HG03565 (cell line): ENCODE data around the gene HEG1.

Experiments used
- ATAC-seq: cut with Tn5 transposase; IDR thresholded peaks from one replicate; pipeline ENCODE4 v1.9.1; 2021; ENCODE audit warnings: mild to moderate bottlenecking, moderate library complexity; ENCODE audit not compliant: unreplicated experiment

The HEG1 gene

GRCh38 chr3:125051715-125052581 is 3.8 kb downstream of the HEG1 start:
- no peak for ATAC-seq

- ATAC-seq: no peak
These were observed 4.6 kb downstream of the HEG1 start for GRCh38 chr3:125051205-125051604.

DNA sequence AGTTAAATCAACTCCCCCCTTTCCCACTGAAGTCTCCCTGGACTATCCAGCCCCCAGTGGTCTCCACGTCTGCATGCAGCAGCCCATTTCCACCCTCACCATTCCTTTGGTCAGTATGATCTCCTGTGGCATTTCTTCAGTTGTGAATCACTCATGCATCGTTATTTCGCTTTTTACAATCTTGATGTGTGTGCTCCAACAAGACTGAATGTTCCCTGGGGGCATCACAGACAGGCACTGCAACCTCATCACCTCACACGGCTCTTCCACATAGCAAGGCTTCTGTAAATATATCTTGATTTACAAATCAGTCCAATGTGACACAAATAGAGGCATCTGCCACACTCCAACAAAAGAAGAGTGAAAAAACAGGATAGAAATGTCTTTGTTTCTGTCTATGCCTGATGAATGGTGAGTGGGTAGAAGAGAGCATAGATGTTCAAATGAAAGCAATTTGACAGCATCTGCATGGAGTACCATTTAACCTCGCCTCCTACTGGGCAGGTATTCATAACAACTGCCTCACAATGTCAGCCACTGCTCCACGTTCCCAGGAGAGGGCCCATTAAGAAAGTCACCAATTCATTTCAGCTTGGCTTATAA is 5.2 kb downstream of the HEG1 start:
- ATAC-seq: no peak

- ATAC-seq: no peak
These were observed 7.5 kb downstream of the HEG1 start for GRCh38 chr3:125048282-125048681.

- no peak for ATAC-seq
These were observed 9.8 kb downstream of the HEG1 start for GRCh38 chr3:125045965-125046364.

- no peak for ATAC-seq
These were observed 10.6 kb downstream of the HEG1 start for GRCh38 chr3:125045194-125045593.

GRCh38 chr3:125043599-125044151 is 12.1 kb downstream of the HEG1 start:
- no peak for ATAC-seq

DNA sequence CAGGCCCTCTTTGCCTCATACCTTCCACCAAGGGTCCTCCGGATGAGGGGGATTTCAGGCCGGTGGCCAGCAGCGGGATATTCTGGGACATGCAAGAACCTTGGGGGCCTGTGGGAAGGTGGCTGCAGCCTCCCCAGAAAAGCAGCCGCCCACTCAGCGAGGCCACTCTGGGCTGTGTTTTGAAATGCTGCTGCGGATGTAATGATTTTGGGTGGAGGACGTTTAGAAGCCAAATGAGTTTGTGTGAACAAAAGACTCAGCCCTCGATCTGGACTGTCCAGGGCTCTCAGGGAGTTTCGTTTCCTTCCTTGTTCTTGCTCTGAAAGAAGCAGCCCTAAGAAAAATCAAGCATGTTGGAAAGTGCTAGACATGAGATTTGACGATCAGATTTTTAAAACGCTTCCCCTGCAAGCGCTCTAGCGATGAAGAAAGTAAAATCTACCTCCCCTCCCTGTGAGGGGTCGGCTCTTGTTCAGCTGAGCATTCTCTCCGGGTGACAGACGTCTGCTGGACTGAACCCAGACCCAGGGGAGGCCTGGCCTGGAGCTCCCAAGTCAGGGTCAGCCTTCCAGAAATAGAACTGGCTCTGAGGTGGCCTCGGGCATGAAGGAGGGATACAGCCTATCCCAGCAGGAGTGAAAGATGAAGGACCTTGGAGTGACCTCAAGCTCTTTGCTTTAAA is 12.9 kb downstream of the HEG1 start:
- ATAC-seq: no peak

DNA sequence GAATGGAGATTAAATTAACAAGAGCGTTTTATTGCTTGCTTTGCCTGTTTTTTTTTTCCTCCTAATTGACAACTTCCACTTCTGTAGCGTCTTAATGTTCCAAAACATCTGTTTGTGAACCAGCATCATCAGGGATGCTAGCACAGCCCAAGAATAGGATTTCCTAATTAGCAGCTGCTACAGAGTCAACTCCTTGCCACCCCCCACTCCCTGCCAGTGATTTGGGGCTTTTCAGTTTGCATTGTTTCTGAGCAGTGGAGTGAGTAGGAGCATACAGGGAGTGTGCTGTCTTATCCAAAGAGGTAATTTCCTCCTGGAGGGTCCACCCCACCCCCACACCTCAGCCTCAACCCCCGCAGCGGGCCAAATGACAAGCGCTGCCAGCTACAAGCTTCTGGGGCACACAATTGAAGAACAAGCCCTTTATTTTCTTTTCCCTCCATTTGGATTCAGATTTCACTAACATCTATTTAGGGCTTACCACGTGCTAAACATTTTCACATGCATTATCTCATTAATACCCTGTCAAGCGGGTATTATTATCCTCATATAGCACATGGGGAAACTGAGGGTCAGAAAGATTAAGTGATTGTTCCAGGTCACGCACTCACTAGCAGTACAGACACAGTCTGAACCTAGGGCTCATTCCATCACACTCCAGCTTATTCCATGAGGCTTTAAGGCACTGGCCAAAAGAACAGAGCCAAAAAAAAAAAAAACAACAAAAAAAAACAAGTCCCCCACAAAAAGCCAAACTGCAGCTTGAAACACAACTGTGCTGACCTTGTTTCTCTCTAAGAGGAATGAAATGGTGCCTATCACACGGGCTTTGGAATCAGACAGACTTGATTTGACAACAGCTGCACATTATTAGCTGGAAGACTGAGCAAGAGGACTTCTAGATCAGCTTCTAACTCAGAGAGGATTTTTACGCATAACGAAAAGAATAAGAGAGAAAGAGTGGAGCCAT is 16.4 kb downstream of the HEG1 start:
- ATAC-seq: no peak

GRCh38 chr3:125037498-125038150 is 18.2 kb downstream of the HEG1 start:
- no peak for ATAC-seq

- peak; percentile 76 for ATAC-seq
These were observed 20.6 kb downstream of the HEG1 start for GRCh38 chr3:125035217-125035616.

- ATAC-seq: no peak
These were observed 22.2 kb downstream of the HEG1 start for GRCh38 chr3:125033616-125034015.

DNA sequence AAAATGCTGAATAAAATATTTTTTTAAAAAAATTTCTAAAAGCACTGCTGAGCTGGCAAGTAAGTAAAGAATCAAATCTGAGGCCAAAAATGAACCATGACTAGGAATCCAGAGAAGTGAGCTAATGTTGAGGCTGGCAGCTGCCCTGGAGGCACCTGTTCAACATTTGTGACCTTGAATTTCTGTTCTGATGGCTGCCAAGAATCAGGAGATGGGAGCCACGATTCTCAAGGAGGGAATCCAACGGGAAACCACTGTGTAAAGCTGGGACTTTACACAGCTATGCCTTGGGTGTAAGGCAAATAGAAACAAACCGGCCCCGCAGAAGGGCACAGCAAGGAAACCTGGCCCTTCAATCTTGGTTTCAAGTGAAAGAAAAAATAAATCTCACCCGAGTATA is 22.7 kb downstream of the HEG1 start:
- ATAC-seq: no peak

GRCh38 chr3:125032683-125033082 is 23.1 kb downstream of the HEG1 start:
- ATAC-seq: no peak

DNA sequence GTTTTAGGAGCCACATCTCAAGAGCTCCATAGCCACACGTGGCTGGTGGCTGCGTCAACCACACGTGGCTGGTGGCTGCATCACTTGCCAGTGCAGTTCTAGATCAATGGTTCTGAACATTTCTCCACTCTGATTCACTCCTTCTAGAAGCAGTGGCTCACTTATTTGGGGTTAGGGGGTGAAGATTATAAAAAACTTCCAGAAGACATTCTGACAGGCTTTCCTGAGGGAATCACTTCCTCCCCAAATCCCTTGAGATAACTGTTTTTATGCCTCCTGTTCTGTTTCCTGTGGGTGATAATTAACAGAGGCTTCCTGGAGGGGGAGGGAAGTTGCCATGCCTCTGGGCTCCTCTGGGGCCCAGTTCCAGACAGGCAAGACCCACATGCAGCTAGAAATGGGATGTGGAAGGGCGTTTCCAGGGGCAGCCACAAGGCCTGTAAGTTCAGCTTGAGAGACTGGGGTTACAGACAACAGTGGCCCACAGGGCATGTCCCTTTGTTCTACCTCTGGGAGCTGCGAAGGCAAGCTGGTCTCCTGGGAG is 23.6 kb downstream of the HEG1 start:
- no peak for ATAC-seq

- no peak for ATAC-seq
These were observed 24.3 kb downstream of the HEG1 start for GRCh38 chr3:125031544-125031943.

DNA sequence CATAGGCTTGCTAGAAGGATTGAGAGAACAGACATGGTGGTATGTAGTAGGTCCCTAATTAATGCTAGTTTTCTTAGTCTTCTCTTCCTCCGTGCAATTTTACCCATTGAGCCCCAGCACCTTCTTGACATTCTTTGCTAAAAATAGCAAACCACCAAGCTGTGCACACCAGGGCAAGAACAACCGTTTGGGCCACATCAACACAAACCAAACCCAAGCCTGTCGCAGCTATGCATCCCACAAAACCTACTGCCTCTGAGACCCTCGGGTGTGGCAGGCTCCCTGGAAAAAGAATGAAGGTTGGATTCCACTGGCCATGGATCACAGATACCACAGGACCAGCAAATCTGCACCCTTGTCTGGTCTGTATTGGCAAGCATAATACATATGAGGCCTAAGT is 27.1 kb downstream of the HEG1 start:
- ATAC-seq: no peak

GRCh38 chr3:125025642-125026041 is 30.2 kb downstream of the HEG1 start:
- ATAC-seq: no peak

DNA sequence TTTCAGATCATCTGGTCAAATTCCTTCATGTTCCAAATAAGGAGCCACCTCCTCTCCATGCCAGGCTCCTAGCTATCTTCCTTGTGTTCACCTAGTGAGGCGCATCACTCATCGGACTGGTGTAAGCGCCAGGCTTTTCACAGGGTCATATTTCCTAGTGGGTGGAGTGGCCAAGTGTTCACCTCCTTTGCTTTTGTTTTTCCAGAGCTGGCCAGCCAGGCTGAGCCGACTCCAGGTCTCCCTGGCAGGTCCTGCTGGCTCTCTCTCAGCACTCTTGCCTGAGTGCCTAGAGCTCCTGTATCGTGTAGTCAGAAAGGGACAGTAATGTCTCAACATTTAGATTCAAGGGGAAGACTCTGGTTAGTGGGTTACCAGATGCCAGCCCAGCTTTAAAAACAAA is 31.0 kb downstream of the HEG1 start:
- no peak for ATAC-seq
